Measurements from ENCODE around the gene LRRC47.

GRCh38 chr1:3842912-3843311 lies 46.6 kb upstream of the LRRC47 start:
- TF ChIP-seq OSR1 (CRISPR knock-in tag; IDR thresholded peaks at IDR 0.05) (no peak), TCF4 (CRISPR knock-in tag; IDR thresholded peaks at IDR 0.05; ENCODE audit: borderline replicate concordance) (no peak), SNAI2 (CRISPR knock-in tag; IDR thresholded peaks at IDR 0.05) (no peak), PATZ1 (CRISPR knock-in tag; IDR thresholded peaks at IDR 0.05; ENCODE audit: borderline replicate concordance) (no peak), ZNF565 (CRISPR knock-in tag; conservative IDR thresholded peaks at IDR 0.05; ENCODE audit: low read depth) (no peak), CREB5 (CRISPR knock-in tag; IDR thresholded peaks at IDR 0.05; ENCODE audit: low read depth) (no peak), BACH2 (CRISPR knock-in tag; IDR thresholded peaks at IDR 0.05; ENCODE audit: borderline replicate concordance) (no peak), PPARA (CRISPR knock-in tag; IDR thresholded peaks at IDR 0.05; ENCODE audit: borderline replicate concordance) (no peak), ZFP3 (CRISPR knock-in tag; IDR thresholded peaks at IDR 0.05) (no peak), TOX (CRISPR knock-in tag; IDR thresholded peaks at IDR 0.05; ENCODE audit: borderline replicate concordance) (no peak), ZNF70 (CRISPR knock-in tag; IDR thresholded peaks at IDR 0.05) (no peak), ISL1 (CRISPR knock-in tag; IDR thresholded peaks at IDR 0.05) (no peak), ESRRG (CRISPR knock-in tag; IDR thresholded peaks at IDR 0.05) (no peak), POU6F1 (CRISPR knock-in tag; IDR thresholded peaks at IDR 0.05; ENCODE audit: borderline replicate concordance, low read depth) (no peak)

All from SK-N-SH treated with all-trans-retinoic acid at 6 μM for 48 hours (cell line).